Measurements from ENCODE around the gene CHRNA1.

CHRNA1 gene

DNA sequence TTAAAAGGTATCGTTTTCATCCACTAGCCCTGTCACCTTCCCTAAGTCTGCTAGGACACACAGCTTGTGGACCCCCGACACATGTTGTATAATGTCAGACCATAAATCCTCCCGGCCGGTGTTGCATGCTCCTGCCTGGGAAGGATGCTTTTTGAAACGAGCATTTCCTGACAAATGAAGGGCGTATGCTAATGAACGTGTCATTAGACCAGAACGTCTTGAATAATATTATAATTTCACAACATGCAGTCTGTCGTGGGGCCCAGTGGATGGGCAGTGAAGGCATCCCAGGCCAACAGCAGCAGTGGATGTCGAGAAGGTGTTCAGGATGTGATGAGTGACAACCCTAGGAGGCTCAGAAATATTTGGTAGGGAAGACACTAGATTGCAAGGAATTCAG lies 7.5 kb downstream of the CHRNA1 start:
- DNase-seq = no peak

- peak; percentile 68 for DNase-seq
Measured at GRCh38 chr2:174753038-174753633, 11.1 kb downstream of the CHRNA1 start.

DNA sequence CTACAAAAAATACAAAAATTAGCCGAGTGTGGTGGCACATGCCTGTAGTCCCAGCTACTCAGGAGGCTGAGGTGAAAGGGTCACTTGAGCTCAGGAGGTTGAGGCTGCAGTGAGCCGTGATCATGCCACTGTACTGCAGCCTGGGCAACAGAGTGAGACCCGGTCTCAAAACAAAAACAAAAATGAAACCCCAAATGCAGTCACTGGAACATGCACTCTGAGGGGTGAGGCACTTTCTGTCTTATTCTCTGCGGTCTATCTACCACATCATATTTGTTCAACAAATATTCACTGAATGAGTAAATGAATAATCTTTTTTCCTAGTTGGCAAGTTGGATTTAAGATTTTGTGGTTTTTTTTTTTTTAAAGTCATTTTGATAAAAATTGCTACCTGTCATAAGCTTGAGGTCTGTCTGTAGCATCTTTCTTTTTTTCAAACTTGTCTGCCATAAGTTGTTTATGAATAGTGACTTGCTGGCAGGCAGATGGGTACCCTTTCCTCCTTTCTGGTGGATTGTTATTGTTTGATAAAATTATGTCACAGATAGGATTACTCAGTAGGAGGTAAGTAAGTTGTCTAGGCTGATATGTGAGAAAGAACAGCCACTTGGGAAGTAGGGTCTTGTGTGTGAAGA lies 11.8 kb downstream of the CHRNA1 start:
- DNase-seq = peak; percentile 91

GRCh38 chr2:174750923-174751441 lies 13.3 kb downstream of the CHRNA1 start:
- peak; percentile 67 for DNase-seq

GRCh38 chr2:174749793-174750192 lies 14.5 kb downstream of the CHRNA1 start:
- DNase-seq = no peak

DNA sequence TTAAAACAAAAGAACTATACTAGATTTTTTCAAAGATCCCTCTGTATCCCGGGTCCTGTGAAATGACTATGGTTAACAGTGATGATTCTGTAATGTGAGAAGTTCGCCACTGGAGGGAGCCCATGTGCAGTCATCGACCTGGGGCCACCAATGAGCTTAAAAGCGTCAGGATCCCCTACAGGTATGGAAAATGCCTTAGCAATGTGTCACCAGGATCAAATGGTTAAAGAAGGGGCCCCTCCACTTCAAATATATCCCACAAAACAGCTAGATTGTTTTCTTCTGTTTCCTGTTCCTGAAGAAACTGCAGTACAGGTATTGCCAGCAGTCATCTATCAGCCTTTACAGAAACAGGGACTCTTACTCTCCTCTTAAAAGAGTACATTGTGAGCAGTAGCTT lies 15.3 kb downstream of the CHRNA1 start:
- peak; percentile 79 for DNase-seq

- DNase-seq = no peak
Measured at GRCh38 chr2:174745142-174745541, 19.1 kb downstream of the CHRNA1 start.

DNA sequence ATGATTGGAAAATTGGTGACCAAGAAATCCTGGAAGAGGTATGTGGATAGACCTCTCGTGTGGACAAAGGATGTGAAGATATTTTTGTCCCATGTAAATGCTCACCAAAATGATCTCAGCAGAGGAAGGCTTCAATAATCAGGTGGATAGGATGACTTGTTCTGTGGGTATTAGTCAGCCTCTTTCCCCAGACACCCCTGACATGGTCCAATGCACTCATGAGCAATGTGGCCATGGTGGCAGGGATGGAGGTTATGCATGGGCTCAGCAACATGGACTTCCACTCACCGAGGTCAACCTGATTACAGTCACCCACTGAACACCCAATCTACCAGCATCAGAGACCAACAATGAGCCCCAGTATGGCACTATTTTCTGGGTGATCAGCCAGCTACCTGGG lies 20.2 kb downstream of the CHRNA1 start:
- no peak for DNase-seq

- DNase-seq = no peak
Measured at GRCh38 chr2:174740721-174741120, 23.6 kb downstream of the CHRNA1 start.

DNA sequence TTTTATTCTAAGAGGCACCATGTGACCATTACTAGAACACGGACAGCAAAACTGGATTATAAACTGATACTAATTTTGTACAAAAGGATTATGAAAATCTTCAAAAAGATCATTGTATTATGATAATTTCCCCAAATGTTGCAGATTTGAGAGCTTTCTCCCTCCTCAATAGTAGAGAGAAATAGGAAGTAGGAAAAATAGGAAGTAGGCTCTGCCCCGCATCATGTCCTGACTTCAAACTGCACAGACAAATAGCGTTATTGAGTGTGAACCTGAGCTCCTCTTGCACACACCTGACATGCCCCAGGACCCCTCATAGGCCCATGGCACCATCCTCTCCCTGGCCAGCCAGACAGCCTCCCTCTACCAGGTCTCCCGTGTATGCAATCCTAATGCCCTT lies 25.4 kb downstream of the CHRNA1 start:
- no peak for DNase-seq

DNA sequence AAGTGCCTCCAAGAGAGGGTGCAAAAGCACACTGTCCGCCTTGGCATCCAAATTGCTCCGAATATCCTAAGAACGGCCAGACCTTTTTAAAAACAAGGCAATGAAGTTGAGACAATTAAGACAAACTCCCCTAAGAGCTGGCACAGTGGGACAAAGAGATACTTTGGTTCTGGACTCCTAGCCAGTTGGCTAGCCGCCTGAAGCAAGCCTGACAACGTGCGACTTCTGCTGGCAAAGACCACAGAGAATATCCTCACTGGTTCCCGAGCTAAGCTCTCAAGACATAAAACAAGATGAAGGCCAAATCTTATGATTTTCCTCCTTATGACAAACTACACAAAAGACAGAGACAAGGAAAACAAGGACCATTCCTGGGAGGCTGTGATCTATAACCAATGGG lies 32.7 kb downstream of the CHRNA1 start:
- no peak for DNase-seq

DNA sequence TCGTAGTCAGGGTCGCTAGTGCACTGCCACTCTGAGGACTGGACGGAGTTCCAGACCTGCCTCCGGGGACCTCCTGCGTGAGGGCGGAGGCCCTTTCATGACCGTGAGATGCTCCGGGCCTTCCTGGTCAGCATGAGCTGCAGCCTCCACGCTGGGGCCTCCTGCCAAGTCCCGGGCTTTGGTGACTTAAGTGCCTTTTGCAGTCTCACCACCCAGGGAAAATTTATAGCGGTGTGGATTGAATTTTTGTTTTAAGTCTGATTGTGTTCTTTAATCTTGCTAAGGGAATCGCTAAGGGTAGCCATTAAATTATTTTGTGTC lies 33.6 kb downstream of the CHRNA1 start:
- DNase-seq = no peak

DNA sequence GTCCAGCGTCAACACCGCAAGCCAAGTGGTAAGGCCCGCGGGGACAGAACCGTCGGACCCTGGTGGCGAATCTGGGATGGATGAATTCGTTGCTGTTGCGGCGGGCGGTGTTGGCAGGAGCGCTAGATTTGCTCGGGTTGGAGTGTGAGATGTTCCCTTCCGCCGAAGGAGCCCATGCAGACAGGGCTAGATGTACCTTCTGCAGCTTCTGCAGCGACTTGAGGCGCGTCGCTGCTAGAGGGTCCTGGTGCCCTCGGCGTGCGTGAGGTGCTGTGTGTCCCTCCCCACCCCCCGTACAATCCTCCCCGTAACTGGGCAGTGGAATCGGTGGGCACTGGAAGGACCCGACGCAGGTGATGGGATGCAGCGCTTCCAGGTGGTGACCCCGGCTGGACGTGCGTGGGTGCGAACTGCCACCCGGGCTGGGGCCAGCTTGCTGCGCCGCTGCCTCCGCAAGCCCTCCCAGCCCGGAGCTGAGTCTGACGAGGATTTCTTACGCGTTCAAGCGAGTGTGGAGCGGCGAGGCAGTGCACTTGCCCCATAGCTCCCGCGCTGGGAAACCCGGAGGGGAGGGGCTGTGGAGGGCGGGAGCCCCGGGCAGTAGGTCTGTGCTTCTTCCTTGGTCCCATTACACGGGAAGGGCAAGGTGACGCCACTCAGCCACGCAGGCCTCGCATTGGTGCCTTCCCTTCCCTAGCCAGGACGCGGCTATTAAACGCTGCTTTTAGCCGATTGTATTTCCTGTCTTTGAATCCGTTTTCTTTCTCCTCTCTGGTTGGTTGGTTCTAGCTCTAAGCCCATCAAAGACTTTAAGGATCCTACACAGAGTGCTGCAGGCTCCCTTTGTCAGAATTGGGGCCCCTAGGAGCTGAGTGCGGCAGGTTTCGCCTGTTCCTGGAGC lies 34.2 kb downstream of the CHRNA1 start:
- peak; percentile 57 for DNase-seq

DNA sequence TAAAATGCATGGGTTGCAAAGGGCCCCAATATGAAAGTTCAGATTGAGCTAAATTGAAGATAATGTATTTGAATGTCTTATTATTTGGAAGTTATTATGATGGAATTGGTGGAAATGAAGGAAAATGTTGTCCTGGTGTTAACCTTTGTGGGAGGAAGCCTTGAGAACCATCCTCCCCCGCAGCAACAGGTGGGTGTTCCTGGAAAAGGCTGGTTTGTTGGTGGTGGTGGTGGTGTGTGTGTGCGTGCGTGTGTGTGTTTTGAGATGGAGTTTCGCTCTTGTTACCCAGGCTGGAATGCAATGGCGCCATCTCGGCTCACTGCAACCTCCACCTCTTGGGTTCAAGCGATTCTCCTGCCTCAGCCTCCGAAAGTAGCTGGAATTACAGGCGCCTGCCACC lies 36.2 kb downstream of the CHRNA1 start:
- no peak for DNase-seq

DNA sequence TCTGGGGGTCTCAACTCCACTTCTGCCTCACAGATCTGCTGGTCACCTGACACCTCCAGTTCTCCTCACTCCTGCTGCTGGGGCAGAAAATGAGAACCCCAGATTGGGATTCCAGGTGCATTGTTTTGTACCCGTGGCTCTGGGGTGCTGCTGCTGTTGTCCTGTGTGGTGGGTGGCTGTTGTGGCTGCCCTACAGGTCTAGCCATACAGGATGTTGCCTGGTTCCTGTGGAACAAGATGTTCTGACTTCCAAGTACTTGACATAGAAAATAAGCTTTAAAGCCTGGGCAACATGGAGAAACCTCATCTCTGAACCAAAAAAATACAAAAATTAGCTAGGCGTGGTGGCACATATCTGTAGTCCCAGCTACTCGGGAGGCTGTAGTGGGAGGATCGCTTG lies 38.1 kb downstream of the CHRNA1 start:
- DNase-seq = no peak

GRCh38 chr2:174722942-174723592 lies 41.2 kb downstream of the CHRNA1 start:
- DNase-seq = no peak

DNA sequence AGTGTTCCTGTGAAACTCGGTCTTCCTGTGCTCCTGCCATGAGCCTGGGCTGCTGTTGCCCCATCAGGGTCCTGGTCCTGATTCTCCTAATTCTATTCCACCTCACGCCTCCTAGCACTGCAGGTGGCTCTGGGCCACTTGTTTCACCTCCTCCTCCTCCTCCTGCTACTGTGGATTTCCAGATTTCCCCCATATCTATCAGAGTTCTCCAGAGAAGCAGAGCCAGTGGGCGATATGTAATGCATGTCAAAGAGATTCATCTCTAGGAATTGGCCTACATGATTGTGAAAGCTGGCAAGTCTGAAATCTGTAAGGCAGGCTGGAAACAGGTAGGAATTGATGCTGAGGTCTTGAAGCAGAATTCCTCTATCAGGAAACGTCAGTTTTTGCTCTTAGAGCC lies 45.3 kb downstream of the CHRNA1 start:
- DNase-seq = no peak

GRCh38 chr2:174718591-174718990 lies 45.7 kb downstream of the CHRNA1 start:
- DNase-seq = no peak

DNA sequence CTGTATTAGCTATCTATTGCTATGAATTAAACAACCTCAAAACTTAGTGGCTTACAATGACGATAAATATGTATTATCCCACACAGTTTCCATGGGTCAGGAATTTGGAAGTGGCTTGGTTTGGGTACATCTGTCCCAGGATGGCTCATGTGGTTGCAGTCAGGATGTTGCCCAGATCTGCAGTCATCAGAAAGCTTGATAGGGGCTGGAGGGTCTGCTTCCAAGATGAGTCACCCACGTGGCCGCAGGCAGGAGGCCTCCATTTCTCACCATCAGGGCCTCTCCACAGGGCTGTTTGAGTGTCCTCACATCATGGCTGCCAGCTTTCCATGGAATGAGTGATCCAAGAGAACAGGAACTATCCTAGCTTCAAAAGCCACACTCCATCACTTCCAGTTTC lies 46.4 kb downstream of the CHRNA1 start:
- DNase-seq = no peak

DNA sequence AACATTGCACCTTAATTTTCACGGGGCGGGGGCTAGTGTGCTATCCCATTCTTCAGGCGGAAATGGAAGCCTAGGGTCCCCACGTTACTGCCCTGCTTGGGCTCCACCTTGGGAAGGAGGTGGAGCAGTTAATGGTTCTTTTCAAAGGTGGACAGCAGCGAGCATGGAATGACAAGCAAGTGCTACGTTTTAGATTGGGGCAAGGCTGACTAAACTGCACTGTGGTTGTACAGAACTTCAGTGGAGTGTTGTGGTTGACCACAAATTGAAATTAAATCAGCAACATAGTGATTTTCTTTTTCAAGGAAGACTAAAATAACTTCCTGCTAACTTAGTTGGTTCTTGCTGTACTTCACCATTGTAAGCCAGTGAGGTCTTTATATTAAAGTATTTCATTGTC lies 47.0 kb downstream of the CHRNA1 start:
- DNase-seq = peak; percentile 79

DNA sequence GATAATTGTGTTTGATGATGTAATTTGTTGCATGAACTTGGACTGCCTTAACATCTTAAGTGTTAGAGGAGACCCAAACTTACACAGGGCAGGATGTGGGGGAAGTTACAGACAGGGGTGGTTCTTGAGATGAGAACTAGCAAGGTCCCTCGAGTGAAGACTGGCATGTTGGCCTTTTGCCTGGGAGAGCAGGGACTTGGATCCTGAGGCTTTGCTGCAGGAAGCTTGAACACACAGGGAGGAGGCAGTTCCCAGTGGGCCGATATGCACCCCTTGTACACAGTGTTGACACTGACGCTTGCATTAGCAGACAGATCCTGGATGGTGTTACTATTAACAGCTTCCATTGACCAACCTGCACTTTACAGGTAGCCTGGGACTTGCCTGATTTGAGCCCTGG lies 47.5 kb downstream of the CHRNA1 start:
- peak; percentile 57 for DNase-seq

DNA sequence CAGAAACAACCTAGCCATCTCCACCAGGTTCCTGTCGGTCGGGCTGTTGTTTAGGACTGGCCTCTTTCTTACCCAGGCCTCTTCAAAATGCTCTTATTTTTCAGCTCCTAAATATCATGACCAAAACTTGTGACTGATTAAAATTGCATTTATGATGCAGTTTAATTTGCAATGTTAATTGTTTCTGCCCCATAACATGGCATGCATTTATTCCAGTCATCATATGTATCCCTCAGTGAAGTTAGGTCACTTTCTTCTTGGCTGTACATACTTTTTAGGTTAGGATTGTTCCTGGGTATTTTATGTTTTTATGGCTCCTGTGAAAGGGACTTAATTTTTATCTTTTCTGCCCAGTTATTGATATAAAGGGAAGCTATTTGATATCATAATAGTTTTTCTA lies 50.6 kb downstream of the CHRNA1 start:
- DNase-seq = no peak

DNA sequence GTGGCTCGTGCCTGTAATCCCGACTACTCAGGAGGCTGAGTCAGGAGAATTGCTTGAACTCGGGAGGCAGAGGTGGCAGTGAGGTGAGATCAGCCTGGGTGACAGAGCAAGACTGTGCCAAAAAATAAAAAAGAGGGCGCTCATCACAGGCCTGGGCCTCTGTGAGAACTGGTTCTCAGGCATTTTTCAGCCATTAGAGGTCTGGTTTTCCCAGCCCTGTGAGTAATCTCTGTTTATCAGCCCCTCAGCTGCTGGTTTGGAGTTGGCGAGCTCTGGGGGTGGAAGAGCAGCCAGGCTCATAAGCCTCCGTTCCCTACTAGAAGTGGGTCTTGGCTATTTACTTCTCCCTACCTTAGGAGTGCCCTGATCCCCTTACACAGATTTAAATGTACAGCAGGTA lies 53.1 kb downstream of the CHRNA1 start:
- DNase-seq = no peak

All from activated CD4-positive, alpha-beta T cell treated with anti-CD3 and anti-CD28 coated beads, Interleukin-10, Interleukin-2, amounts not matched to agents 100 ng/mL and 50 ng/mL, durations not matched to agents 16 hours and 8 hours (primary cell).